HG03457 (cell line): Measurements from ENCODE around the gene TAPBP.
A peak's percentile ranks its signal among the peaks of the same experiment; 100 is the strongest.
"Not testable (repeated sequence)": the region's sequence is repeated elsewhere in the genome, so short reads cannot be mapped to it uniquely, and the experiment has no call there.

ENCODE experiments used
- ATAC-seq: cut with Tn5 transposase; IDR thresholded peaks from one replicate; pipeline ENCODE4 v1.9.1; 2021; ENCODE audit warnings: moderate number of reproducible peaks; ENCODE audit not compliant: unreplicated experiment

The TAPBP gene

DNA sequence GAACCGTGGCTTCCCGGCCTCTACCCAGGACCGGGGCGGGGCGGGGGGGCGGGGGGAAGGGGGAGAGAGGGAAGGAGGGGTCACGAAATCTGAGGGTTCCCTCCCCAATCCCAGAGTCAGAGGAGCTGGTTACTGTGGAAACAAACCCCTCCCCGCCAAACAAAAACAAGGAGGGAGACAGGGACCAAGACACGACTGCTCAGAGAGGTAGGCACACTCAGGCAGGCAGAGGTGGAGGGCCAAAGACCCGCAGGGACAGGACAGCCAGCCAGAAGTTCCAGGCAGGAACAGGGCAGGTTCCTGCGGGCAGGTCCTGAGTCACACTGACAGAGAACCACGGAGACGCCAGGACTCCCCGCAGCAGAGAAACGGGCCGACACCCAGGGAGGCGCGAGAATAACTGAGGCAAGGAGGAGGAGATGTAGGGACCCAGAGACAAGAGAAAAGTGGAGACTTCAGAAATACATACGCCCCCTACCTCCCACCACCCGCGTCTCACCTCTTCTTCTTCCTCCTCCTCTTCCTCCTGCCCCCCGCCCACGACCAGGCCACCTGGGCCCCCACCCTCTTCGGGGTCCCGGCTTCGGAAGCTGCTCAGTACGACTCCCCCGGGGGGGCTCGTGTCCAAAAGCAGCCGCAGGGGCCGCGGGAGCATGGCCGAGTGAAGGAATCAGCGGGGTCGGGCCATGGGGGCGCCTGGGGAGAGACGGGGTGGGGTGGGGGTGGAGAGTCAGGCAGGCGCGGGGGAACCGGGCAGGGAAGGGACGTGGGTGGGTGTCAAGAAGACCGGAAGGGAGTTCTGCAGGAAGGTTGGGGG lies 15.7 kb downstream of the TAPBP start:
- ATAC-seq = no peak

DNA sequence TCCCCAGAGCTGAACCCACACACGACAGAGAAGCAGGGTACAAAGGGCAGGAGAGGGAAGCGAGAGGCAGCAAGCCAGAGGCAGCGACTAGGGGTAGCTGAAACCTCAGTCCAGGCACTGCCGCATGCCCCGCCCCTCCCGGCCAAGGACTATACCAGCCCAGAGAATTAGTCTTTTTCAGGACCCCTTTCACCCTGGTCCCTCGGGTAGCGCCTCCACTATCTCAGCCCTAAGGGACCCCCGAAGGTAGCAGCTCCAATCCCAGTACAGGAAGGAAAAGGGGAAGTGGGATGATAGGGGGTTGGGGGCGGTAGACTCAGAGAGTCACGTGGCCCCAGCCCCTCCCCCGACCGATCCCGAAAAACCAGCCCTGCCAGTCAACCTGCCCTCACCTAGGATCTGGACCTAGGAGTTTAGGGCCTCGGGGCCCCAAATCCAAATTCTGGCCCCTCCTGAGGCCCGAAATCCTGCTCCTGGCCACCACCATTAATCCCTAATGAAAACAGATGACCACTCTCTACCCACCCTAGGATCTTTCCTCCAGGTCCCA lies 16.4 kb downstream of the TAPBP start:
- no peak for ATAC-seq

DNA sequence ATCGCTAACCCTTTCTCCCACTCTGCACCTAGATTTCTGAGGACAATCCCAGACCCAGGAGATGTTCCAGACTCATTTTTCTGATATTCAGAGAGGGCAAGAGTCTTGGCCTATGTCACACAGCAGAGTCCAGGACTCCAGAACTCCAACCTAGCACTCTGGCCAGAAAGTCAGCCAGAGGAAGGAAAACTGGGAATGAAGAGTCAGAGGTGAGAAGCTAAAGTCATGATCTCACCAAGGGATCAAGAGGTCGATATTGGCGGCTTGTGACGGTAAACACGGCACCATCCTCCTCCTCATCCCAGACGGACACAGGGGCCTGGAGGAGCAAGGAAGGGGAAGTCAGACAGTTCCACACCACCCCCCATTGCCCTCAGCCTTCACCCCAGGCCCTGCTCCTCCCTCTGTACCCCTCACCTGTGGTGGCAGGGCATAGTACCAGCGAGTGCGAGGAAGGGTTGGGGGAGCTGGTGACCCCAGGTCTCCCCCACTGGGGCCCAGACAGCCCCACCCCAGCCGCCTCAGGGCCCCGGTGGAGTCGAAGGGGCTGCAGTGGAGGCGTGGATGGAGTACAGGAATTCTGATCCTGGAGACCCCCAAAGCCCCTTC lies 17.0 kb downstream of the TAPBP start:
- no peak for ATAC-seq

DNA sequence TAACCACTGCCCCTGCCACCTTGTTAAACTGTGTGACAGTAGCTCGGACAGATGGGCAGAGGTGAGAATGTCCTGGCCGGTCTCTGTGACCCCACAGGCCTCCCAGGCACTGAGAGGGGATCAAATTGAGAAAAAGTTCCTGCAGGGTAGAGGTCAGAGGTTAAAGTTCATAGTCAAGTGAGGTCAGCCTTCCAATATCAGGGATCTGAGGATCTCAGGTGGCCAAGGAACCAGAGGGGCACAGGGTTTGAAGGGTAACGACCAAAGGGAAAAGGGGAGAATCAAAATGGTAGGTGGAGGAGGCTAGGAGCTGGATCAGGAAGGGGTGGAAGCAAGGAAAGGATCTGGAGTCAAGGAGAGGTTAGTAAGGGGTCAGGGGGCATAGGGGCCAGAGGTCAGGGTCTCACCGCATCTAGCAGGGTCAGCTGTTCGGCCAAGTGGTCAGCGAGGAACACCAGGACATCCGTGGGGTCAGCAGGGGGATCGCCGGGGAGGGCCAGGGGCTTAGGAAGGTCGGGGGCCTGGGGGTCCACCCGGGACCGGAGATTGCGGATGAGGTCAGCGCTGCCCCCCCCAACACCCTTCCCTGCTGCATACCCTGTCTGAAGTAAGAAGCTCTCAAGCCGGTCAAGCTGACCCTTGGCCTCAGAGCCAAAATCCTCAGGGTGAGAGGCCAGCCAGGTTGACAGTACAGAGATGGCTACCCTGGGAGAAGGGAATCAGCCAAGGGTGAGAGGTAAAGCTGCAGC lies 18.1 kb downstream of the TAPBP start:
- ATAC-seq = no peak

DNA sequence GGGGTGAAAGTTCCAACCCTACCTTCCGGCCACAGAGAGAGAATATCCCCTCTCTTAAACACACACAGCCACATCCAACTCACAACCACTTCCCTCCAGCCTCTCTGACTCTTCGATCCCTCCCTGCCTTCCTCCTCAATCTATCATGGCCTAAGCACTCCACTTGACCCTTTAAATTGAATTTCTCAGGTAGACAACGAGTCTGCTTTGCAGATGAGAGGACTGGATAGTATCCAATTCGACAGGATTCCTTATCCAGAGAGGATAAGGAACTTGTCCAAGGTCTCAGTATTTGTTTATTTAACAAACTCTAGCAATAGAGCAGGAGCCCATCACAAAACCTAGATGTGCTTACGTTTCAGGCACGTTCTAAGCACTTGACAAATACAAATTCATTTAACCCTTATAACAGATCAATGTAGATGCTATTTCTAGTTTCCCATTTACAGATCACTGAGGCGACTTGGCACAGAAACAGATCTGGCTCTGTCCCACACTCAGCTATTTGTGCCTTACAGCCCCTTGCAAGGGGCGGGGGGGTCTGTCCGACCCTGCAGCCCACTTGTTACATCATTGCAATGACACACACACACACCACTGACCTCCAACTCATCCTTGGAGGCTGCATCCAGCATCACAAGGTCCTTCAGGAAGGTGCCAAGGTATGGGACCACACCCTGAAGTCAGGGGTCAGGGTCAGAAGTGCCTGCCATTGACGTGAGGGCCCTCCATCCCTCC lies 19.6 kb downstream of the TAPBP start:
- no peak for ATAC-seq

DNA sequence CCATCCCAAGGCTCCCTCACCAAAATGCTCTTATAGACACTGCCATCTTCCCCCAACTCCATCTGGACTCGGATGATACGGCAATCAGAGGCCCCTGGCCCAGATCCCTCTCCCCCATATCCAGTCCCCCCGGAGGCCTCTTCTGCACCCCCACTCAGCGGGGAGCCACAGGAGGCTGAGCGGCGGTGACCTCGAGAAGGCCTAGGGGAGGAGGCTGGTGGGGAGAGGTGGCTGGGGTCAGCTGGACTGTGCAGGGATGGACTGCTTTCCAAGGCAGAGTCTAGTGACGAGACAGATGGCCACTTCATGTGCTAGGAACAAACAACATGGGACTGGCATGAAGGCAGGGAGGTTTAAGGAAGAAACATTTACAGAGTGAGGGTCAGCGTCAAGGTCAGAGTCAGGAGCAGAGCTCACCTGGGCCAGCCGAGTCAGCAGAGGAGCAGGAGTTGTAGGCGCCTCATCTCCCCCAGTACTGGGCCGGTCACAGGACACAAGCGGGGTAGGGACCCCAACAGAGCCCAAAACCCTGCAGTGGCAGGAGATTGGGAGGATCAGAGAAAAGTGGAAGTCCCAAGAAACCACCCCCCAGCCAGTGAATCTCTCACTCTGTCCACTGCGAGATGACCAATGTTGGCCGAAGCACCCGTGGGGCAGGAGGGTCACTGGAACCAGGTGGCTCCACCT lies 20.7 kb downstream of the TAPBP start:
- no peak for ATAC-seq

DNA sequence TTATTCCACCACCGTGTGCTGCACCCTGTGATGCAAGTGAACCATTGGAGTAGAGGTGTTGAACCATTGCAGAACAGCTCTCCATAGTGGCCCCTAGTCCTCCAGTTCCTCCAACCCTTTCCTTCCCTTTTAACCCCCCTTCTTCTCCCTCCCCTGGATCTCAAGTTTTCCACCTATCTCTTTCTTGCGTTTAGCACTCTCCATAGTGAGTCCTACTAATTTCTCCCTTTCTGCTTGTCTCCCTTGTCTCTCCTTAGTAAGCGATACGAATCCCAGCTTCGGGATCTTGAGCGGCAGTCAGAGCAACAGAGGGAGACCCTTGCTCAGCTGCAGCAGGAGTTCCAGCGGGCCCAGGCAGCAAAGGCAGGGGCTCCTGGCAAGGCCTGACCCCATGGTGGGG lies 23.4 kb downstream of the TAPBP start:
- no peak for ATAC-seq

DNA sequence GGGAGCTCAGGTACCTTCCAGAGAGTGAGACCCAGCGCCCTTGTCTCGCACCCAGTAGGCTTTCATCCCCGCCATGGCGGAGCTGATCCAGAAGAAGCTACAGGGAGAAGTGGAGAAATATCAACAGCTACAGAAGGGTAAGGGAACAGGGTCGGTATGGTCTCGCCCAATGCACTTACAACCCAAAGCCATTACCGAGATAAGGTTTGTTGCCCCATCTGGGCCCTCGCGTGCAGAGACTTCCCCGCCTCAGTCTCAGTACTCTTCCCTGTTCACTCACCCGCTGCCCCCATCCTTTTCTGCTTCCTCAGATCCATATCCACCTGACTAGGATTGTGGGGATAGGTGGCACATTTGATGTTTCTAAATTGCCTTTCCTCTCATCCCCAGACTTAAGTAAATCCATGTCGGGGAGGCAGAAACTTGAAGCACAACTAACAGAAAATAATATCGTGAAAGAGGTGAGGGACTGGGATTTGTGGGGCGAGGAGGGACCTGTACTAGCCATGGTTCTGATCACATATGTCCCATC lies 24.0 kb downstream of the TAPBP start:
- no peak for ATAC-seq

DNA sequence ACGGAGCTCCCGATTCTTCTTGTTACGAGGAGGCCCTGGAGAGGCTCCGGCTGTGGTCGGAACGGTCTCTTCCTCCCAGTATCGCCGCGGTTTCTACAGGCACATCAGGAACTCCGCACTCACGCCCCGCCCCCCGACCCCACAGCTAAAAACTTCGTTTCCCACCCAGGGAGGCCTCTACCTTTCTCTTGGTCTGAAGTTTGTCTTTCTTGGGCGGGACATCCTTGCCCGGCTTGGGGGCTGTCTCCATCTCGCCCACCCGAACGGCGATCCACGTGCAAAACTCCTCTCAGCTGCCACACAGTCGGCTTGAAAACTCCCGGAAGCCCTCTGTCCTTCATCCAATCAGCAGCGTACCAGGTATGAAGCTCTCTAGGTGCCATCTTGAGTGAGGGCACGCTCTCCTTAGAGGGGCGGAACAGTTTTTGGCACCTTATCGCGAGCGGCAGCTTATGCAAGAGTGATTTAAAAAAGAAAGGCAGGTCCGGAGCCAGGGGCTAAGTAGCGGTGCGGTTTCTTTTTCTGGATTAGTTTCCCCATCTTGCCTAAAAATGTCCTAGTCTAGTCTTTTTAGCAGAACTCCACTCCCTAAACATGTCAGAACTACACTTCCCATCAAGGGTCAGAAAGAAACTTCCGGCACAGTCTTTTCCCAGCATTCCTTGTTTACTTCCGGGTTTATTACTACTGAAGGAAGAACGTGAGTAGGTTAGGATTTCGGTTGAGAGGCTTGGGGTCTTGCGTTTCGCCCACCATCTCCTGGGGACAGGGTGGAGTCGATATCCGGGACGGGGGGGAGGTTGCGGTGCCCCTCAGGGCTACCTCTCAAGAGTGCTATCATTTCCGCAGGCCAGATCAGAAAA lies 24.7 kb downstream of the TAPBP start, which contains the start of the genes PFDN6 and WDR46:
TSS of gene PFDN6 (plus strand) at position 681 of the 863 bp plus-strand sequence. CDS start 256 bp downstream, outside the sequence.
TSS of gene WDR46 (minus strand) at position 319 of the 863 bp plus-strand sequence. CDS start at position 250, 69 bp downstream.
- peak; percentile 65 for ATAC-seq

DNA sequence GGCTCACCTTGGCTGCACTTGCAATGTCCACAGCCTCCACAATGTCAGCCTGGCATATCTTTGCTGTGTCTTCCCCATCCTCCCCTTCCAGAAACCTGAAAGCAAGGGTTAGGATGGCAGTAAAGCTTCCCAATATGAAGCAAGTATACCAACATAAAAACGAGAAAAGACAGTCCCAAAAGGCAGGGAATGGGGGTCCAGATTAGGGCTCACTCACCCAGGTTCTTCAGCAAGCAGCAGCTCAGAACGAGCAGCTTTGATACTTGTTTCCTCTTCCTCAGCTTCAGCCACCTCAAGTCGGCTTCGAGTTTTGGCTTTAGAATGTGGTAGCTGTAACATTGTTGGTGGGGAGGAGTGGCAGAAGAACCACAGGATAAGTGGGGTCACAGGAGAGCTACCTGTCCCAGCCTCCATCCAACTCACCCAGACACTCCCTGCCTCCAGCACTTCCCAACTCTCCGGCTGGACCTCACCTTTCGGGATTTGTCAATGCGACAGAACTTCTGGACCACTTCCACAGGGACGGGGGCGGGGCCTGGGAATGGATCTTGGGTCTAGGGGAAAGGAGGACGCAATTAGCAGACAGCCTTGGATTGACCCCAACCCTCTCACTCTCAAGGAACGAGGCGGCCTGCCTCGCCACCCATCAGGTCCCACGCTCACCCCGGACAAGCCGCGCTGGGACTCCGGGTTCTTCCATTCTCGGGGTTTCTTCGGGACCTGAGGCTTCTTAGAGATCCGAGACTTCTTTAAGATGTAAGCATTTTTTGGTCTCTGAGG lies 25.5 kb downstream of the TAPBP start:
- no peak for ATAC-seq

DNA sequence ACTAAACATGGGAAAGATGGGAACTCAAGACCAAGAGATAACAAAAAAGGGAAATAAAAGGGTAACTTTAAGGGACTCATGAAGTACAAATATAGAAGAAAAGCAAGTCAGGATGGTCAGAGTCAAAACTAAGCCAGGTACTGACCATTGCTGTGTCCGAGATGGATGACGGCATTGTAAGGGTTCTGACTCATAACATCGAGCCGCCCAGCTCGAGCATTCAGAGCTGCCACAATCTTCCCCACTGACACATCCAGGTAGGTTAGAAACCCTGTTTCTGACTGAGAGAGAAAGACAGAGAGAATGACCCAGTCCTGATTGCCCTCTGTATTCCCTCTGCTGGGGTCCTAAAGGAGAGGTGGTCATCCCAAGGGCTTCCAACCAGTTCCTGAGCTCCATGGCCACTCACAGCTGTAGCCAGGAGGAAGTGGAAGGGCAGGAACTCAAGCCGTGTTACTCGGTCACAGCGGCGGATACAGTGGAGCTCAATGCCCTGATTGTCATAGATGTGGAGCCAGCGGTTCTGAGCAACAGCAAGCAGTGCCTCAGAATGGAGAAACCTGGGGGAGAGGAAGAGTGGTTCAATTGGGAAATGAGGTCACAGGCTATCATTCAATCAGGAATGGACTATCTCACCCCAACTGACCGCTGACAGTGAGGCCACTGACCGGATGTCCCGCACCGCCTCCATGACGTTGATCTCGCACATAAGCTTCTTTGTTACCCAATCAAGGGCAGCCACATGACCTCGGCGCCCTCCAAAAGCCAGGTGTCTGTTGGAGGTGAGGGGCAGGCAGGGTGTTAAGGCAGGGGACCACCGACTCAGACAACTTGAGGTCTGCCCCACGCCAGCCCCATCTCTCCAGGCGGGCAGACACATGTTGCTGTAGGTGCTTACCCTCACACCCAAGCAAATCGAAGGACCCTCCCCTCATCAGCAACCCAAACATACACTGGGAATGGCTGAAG lies 26.6 kb downstream of the TAPBP start:
- no peak for ATAC-seq

DNA sequence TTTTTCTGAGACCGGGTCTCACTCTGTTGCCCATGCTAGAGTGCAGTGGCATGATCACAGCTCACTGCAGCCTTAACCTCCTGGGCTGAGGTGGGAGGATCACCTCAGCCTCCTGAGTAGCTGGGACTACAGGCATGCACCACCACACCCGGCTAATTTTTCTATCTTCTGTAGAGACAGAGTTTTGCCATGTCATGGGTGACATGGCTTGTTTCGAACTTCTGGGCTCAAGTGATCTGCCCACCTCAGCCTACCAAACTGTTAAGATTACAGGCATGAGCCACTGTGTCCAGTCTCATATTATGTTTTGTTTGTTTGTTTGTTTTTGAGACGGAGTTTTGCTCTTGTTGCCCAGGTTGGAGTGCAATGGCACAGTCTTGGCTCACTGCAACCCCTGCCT lies 28.7 kb downstream of the TAPBP start:
- ATAC-seq = not testable (repeated sequence)

DNA sequence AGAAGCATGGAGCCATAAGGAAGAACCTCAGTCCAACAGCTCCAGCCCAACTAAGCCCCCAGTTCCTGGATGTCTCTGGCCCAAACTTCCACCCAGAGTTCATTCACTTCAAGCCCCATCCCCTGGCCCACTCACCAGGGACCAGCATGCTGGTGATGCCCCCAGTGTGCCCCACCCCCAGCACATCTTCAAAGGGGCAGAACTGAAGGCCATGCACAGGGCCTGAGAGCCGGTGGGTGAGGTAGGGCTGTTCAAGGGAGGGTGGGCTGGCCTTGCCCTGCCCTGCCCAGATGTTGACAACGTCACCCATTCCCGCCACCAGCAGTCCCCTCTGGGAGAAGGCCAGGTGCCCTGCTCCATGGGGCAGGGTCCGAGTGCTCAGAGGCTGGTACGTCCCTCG lies 33.3 kb downstream of the TAPBP start:
- ATAC-seq = no peak

DNA sequence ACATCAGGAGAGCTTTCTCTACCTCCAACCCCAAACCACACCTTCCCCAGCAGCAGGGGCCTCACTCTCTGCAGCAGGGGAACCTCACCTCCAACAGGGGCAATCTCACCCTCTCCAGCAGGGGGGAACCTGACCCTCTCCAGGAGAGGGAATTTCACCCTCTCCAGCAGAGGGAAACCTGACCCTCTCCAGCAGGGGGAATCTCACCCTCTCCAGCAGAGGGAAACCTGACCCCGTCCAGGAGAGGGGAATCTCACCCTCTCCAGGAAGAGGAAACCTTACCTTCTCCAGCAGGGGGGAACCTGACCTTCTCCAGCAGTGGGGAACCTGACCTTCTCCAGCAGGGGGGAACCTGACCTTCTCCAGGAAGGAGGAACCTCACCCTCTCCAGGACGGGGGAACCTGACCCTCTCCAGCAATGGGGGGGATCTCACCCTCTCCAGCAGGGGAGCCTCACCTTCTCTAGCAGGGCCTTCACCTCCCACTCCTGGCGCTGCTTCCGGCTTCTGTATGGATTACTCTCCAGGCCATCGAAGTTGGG lies 33.8 kb downstream of the TAPBP start:
- no peak for ATAC-seq

DNA sequence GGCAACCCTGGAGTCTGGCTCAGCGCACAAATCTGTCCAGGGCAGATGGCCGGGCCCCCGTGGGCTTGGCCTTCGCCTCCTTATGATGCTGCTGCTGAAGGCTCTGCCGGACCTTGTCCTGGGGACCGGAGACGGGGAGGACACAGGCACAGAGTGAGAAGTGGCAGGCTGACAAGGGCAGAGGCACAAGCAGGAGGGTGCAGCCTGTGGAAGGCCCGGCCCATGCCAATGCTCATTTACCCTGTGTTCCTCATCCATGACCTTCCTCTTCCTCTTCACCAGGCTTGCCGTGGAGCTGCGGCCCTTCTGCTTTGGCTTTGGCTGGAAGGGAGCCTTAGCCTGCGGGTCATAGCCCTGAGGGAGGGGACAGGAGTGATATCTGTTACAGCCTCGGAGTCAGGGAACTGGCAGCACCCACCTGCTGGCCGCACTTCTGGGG lies 34.6 kb downstream of the TAPBP start:
- ATAC-seq = no peak

DNA sequence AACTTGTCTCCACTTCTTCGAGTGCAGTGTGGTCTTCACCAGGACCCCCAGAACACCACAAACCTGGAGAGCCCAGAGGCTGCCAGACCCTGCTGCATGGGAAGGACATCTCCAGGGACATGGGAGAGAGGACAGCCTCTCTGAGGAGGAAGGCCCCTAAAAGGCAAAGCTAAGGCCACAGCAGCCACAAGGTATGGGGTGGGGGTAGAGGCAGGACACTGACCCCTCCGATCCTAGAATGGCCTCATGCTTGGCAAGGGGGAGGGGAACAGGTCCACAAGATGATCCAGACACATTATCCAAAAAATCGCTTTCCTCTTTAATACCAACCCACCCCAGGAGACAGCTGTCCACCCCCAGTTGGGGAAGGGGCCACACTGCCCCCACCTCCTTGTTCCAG lies 35.1 kb downstream of the TAPBP start:
- no peak for ATAC-seq

DNA sequence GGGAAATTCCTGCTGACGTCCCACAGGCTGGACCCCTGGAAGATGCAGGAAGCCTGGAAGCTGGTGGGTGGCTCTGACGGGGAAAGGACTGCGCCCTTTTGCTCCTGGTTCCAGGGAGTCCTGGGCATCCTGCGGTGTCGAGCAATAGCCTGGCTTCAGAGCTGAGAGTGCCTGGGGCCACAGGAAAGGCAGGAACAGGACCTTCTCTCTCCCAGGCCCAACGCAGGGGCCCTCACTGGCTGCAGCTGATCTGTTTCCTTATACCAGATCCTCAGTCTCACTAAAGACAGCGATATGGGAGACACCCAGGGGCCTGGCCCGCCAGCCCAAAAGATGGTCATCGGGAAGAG lies 35.5 kb downstream of the TAPBP start:
- no peak for ATAC-seq
